HG03457 (cell line): ENCODE data around the gene COL27A1.

Experiments used
- ATAC-seq: cut with Tn5 transposase; IDR thresholded peaks from one replicate; pipeline ENCODE4 v1.9.1; 2021; ENCODE audit warnings: moderate number of reproducible peaks; ENCODE audit not compliant: unreplicated experiment

COL27A1 gene

GRCh38 chr9:114261987-114262386 lies 106.7 kb downstream of the COL27A1 start:
- no peak for ATAC-seq

GRCh38 chr9:114263853-114264510 lies 108.6 kb downstream of the COL27A1 start:
- no peak for ATAC-seq

- ATAC-seq, result no peak
Observed at GRCh38 chr9:114264806-114265550, 109.6 kb downstream of the COL27A1 start.

GRCh38 chr9:114266969-114267368 lies 111.6 kb downstream of the COL27A1 start:
- ATAC-seq, result no peak

GRCh38 chr9:114269023-114269422 lies 113.7 kb downstream of the COL27A1 start:
- no peak for ATAC-seq

- no peak for ATAC-seq
Observed at GRCh38 chr9:114270120-114270975, 115.0 kb downstream of the COL27A1 start.

GRCh38 chr9:114271556-114272510 lies 116.5 kb downstream of the COL27A1 start:
- ATAC-seq, result no peak

- no peak for ATAC-seq
Observed at GRCh38 chr9:114272739-114273431, 117.5 kb downstream of the COL27A1 start.

GRCh38 chr9:114273461-114273881 lies 118.1 kb downstream of the COL27A1 start:
- ATAC-seq, result no peak

GRCh38 chr9:114274217-114274616 lies 118.9 kb downstream of the COL27A1 start:
- ATAC-seq, result no peak

GRCh38 chr9:114275246-114276004 lies 120.1 kb downstream of the COL27A1 start:
- ATAC-seq, result no peak

- ATAC-seq, result no peak
Observed at GRCh38 chr9:114276908-114277821, 121.8 kb downstream of the COL27A1 start.

GRCh38 chr9:114278356-114278755 lies 123.0 kb downstream of the COL27A1 start:
- ATAC-seq, result no peak

- no peak for ATAC-seq
Observed at GRCh38 chr9:114278881-114279570, 123.7 kb downstream of the COL27A1 start.

- ATAC-seq, result no peak
Observed at GRCh38 chr9:114279693-114280092, 124.4 kb downstream of the COL27A1 start.

- no peak for ATAC-seq
Observed at GRCh38 chr9:114280636-114281472, 125.5 kb downstream of the COL27A1 start.
